Calu3 (cell line): Measurements from ENCODE around the gene DIS3L2. TPM values are rescaled to one million over a fixed set of nuclear protein-coding genes. Genes with fewer than 3 reads are reported as not detected.

Experiments used
- BruUV-seq: library from RNA; stranded (reverse); fragments of 400-500 nt; replicated peaks from 2 replicates; lab custom pipeline; 2021; lab: Mats Ljungman, UMichigan
- CTCF ChIA-PET: fragments of 300-600 bp; sonication (Branson Sonifier 250); formaldehyde crosslinking; loops from one replicate; lab custom pipeline; 2022; ENCODE audit warnings: antibody characterized with exemption; lab: Charles Lee
- DNase-seq: peaks from one replicate; pipeline ENCODE4 v3.0.0; 2022
- H3K27ac Mint-ChIP-seq: one replicate; pipeline ENCODE4 v1.8.0; 2022; ENCODE audit warnings: mixed read lengths; ENCODE audit not compliant: unreplicated experiment
- H3K27me3 Mint-ChIP-seq: one replicate; pipeline ENCODE4 v1.8.0; 2022; ENCODE audit warnings: mixed read lengths; ENCODE audit not compliant: unreplicated experiment
- H3K36me3 Mint-ChIP-seq: one replicate; pipeline ENCODE4 v1.8.0; 2022; ENCODE audit warnings: mild to moderate bottlenecking, moderate library complexity, mixed read lengths; ENCODE audit not compliant: insufficient read depth, unreplicated experiment
- H3K4me1 Mint-ChIP-seq: one replicate; pipeline ENCODE4 v1.8.0; 2022; ENCODE audit warnings: mild to moderate bottlenecking, low read depth, mixed read lengths; ENCODE audit not compliant: unreplicated experiment
- H3K4me3 Mint-ChIP-seq: one replicate; pipeline ENCODE4 v1.8.0; 2022; ENCODE audit warnings: mild to moderate bottlenecking, low read depth, moderate library complexity, mixed read lengths; ENCODE audit not compliant: unreplicated experiment
- H3K9me3 Mint-ChIP-seq: one replicate; pipeline ENCODE4 v1.8.0; 2022; ENCODE audit warnings: low read depth, mixed read lengths; ENCODE audit not compliant: unreplicated experiment
- intact Hi-C: fragments of 100-400 bp; cut with micrococcal nuclease; formaldehyde crosslinking; loops from one replicate; pipeline ENCODE4 v1.10.0; 2022; ENCODE audit not compliant: unreplicated experiment
- total RNA-seq: library from RNA; stranded (reverse); gene quantifications from 2 replicates; pipeline ENCODE4 v1.2.3, GENCODE V29; 2022
- TF ChIP-seq, protein P1 (sequence below): fragments of 200-600 bp; IDR thresholded peaks from one replicate; pipeline ENCODE4 v1.8.0; 2022; ENCODE audit warnings: antibody characterized with exemption; ENCODE audit not compliant: unreplicated experiment

Gene DIS3L2
- total RNA-seq, 1 experiment from 2014 or later = 46.0 TPM

DNA sequence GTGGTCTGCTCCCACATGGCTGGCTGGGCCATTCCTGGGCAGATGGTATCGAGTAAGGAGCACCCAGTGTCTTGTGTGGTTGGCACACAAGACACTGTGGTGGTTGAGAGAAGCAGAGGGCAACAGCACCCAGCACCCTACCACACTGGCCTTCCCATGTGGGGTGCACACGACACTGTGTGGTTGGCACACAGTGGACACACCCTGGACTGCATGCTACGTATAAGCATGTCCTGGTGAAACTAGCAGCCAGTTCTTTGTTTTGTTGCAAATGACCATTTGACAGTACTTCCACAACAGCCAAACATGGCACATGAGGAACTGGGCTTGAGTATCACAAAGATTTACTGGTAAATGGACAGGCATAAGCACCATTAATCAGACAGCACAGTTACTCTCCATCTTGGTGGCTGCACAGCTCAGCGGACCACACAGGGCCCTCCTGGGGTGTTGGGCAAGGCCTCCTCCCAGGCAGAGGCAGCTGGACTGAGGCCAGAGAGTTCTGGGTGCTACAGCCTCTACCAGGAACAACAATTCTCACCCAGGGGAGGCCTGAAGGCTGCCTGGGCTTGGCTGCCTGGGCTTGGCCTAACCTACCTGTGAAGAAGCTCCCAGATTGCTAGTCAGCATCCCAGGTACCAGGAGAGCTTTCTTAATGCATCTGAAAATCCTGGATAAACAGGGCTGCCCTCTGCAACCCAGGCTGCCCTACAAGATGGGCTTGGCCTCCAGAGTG is 357.7 kb downstream of the DIS3L2 start:
- intact Hi-C loops = no loop called here
- no peaks in the 10 kb centered on the region for H3K27me3 Mint-ChIP-seq

DNA sequence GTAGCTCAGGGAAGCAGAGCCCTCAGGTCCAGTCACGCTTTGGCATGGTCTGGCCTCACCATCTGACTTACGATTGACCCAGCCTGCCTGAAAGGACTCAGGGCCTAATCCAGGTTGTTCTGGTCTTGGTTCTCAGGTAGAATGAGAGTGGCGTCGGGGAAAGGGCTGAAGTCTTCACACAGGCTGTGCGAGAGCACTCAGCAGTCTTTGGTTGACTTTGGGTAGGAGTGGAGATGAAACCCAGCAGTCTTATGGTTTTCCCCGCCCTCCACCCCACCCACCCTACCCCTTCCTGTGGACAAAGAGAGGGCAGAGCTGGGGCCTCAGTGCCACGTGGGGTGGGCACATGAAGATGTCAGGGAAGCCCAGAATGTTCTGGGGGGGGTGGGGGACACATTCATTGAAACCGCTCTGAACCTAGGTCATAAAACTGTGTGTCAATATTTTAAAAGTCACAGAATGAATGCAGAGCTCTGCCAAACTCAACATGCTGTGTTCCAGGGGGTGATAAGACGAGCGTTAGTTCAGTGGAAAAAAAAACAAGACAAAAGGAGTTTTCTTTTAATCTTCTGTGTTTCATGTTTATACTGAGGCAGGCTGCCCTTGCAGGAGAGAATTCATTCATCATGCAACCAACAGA is 358.4 kb downstream of the DIS3L2 start:
- no TSS peak for BruUV-seq
- intact Hi-C loops = no loop called here
- Mint-ChIP-seq H3K4me1 (no peaks in the 10 kb centered on the region), H3K9me3 (no peaks in the 10 kb centered on the region), H3K27ac (no peak overlapping the region), H3K36me3 (peaks cover 7% of the 10 kb centered on the region), H3K4me3 (no peak overlapping the region), H3K27me3 (no peaks in the 10 kb centered on the region)
- CTCF ChIA-PET = interaction anchor here (0.6 kb wide), 1 partner anchor 16 kb away, joined by 3 read pairs; no protein-coding TSS in a partner anchor
- no peak for DNase-seq
- TF ChIP-seq, protein P1, sequence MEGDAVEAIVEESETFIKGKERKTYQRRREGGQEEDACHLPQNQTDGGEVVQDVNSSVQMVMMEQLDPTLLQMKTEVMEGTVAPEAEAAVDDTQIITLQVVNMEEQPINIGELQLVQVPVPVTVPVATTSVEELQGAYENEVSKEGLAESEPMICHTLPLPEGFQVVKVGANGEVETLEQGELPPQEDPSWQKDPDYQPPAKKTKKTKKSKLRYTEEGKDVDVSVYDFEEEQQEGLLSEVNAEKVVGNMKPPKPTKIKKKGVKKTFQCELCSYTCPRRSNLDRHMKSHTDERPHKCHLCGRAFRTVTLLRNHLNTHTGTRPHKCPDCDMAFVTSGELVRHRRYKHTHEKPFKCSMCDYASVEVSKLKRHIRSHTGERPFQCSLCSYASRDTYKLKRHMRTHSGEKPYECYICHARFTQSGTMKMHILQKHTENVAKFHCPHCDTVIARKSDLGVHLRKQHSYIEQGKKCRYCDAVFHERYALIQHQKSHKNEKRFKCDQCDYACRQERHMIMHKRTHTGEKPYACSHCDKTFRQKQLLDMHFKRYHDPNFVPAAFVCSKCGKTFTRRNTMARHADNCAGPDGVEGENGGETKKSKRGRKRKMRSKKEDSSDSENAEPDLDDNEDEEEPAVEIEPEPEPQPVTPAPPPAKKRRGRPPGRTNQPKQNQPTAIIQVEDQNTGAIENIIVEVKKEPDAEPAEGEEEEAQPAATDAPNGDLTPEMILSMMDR = no peak

More for the DNA sequence above, 357.7 kb downstream of the DIS3L2 start:
- Mint-ChIP-seq H3K27ac (no peak overlapping the region), H3K36me3 (peaks cover 11% of the 10 kb centered on the region), H3K9me3 (no peaks in the 10 kb centered on the region), H3K4me1 (no peaks in the 10 kb centered on the region), H3K4me3 (no peak overlapping the region)
- BruUV-seq = no TSS peak
- TF ChIP-seq, protein P1 = no peak
- no peak for DNase-seq
- CTCF ChIA-PET = no interaction called here

DNA sequence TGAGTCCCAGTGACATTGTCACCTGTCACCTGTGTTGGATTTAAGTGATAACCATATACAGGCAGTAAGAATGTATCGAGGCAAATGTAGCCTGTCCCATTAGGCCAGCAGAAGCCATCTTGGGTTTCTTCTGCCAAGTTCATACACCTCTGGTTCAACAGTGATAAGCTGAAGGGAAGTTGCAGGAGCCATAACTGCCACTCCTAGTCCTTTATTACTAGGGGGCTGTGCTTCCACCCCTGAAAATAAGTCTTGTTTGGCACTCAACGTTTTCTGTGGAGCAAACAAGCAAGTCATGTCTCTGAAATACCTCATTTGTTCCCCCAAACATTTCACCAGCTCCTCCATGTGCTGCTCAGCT is 358.9 kb downstream of the DIS3L2 start:
- Mint-ChIP-seq H3K36me3 (peaks cover 5% of the 10 kb centered on the region), H3K4me3 (no peak overlapping the region), H3K9me3 (no peaks in the 10 kb centered on the region), H3K27me3 (no peaks in the 10 kb centered on the region), H3K27ac (no peak overlapping the region), H3K4me1 (no peaks in the 10 kb centered on the region)
- intact Hi-C loops = no loop called here
- no TSS peak for BruUV-seq
- no peak for DNase-seq
- TF ChIP-seq, protein P1 = no peak
- CTCF ChIA-PET = interaction anchor here (0.6 kb wide), 1 partner anchor 16 kb away, joined by 3 read pairs; no protein-coding TSS in a partner anchor

DNA sequence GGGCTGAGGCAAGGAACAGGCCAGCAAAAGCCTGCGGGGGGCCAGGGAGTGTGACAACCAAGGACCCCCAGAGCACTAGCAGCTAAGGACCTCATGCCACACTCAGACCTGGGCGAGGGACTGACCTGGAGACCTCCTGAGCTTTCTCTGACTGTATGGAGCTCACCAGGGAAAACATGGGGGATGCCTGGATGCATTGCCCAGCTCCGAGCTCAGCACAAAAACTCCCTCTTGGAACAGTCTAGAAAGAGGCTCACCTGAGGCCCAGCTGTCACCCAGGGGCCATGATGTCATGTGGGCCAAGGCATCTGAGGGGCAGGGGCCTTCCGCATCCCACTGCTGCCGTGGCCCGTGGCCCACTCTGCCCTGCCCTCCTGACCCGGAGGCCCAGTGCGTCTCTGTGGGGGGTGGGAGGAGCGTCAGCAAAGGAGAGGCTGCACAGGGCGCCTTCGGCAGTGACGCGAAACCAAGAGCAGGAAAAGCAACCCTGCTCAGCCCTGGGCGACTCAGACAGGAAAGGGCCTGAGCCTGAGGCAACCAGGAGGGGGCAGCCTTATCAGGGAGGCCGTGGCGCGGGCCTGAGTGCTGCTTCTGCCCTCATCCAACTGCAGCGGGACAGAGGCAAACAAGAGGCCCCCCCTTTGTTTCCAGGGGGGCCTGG is 359.8 kb downstream of the DIS3L2 start:
- intact Hi-C loops = no loop called here
- no TSS peak for BruUV-seq
- Mint-ChIP-seq H3K9me3 (no peaks in the 10 kb centered on the region), H3K4me1 (no peaks in the 10 kb centered on the region), H3K36me3 (peaks cover 5% of the 10 kb centered on the region), H3K27me3 (no peaks in the 10 kb centered on the region), H3K27ac (no peak overlapping the region), H3K4me3 (no peak overlapping the region)
- CTCF ChIA-PET = no interaction called here
- no peak for DNase-seq
- TF ChIP-seq, protein P1 = no peak
